MM.1S (cell line): ENCODE measurements around the gene UNC5A.

Source experiments
- DNase-seq: peaks from one replicate; pipeline ENCODE4 v3.0.0-alpha.2; 2015
- H2AFZ ChIP-seq: fragments of 300-600 bp; sonication (generic); 2 replicates; pipeline ENCODE4 v1.6.0; 2016; ENCODE audit warnings: antibody characterized with exemption, low read length
- H3F3A ChIP-seq: fragments of 300-600 bp; sonication (generic); 2 replicates; pipeline ENCODE4 v1.6.1; 2016; ENCODE audit warnings: mild to moderate bottlenecking, antibody characterized with exemption, low read length, moderate library complexity, mixed read lengths; ENCODE audit not compliant: insufficient read depth
- H3K27ac ChIP-seq: fragments of 300-600 bp; sonication (generic); 2 replicates; pipeline ENCODE4 v1.5.1; 2016; ENCODE audit warnings: mild to moderate bottlenecking, low read length
- H3K27me3 ChIP-seq: fragments of 300-600 bp; sonication (generic); replicated peaks from 2 replicates; pipeline ENCODE4 v1.6.0; 2016; ENCODE audit warnings: low read length; ENCODE audit not compliant: insufficient read depth
- H3K36me3 ChIP-seq: fragments of 300-600 bp; sonication (generic); replicated peaks from 2 replicates; pipeline ENCODE4 v1.6.1; 2016; ENCODE audit warnings: mild to moderate bottlenecking, low read length, mixed read lengths; ENCODE audit not compliant: insufficient read depth
- H3K4me1 ChIP-seq: fragments of 300-600 bp; sonication (generic); 2 replicates; pipeline ENCODE4 v1.6.1; 2016; ENCODE audit warnings: low read length, mixed read lengths
- H3K4me2 ChIP-seq: fragments of 300-600 bp; sonication (generic); 2 replicates; pipeline ENCODE4 v1.6.0; 2016; ENCODE audit warnings: low read depth, low read length
- H3K4me3 ChIP-seq: fragments of 300-600 bp; sonication (generic); 2 replicates; pipeline ENCODE4 v1.5.1; 2016; ENCODE audit warnings: low read length, mixed read lengths
- H3K79me2 ChIP-seq: fragments of 300-600 bp; sonication (generic); 2 replicates; pipeline ENCODE4 v1.6.1; 2016; ENCODE audit warnings: mixed run types, low read length, mixed read lengths
- H3K9ac ChIP-seq: fragments of 300-600 bp; sonication (generic); 2 replicates; pipeline ENCODE4 v1.6.1; 2016; ENCODE audit warnings: low read length, mixed read lengths
- H3K9me2 ChIP-seq: fragments of 300-600 bp; sonication (generic); replicated peaks from 2 replicates; pipeline ENCODE4 v1.6.1; 2016; ENCODE audit warnings: mild to moderate bottlenecking, low read length, mixed read lengths; ENCODE audit not compliant: insufficient read depth
- H3K9me3 ChIP-seq: fragments of 300-600 bp; sonication (generic); replicated peaks from 2 replicates; pipeline ENCODE4 v1.6.1; 2016; ENCODE audit warnings: mild to moderate bottlenecking, low read length, mixed read lengths; ENCODE audit not compliant: insufficient read depth
- H4K20me1 ChIP-seq: fragments of 300-600 bp; sonication (generic); 2 replicates; pipeline ENCODE4 v1.6.1; 2016; ENCODE audit warnings: mild to moderate bottlenecking, low read length, moderate library complexity, mixed read lengths; ENCODE audit not compliant: insufficient read depth
- EZH2 ChIP-seq: fragments of 300-600 bp; sonication (generic); optimal IDR thresholded peaks from 2 replicates; pipeline ENCODE3; 2017; ENCODE audit warnings: low read depth, mild to moderate bottlenecking, antibody characterized with exemption, low read length, mixed read lengths
- EZH2phosphoT487 ChIP-seq: fragments of 300-600 bp; sonication (generic); IDR thresholded peaks from 2 replicates; pipeline ENCODE4 v1.6.1; 2018; ENCODE audit warnings: antibody characterized with exemption, low read length
- TF ChIP-seq, protein P1 (sequence below): fragments of 300-600 bp; sonication (generic); IDR thresholded peaks from 2 replicates; pipeline ENCODE4 v1.5.1; 2016; ENCODE audit warnings: antibody characterized with exemption, low read length, mixed read lengths

The UNC5A gene

GRCh38 chr5:176829320-176829719 is 19.0 kb downstream of the UNC5A start:
- H3K36me3 ChIP-seq, result no peaks in the 10 kb centered on the region
- H3K27me3 ChIP-seq, result peaks cover 50% of the 10 kb centered on the region

DNA sequence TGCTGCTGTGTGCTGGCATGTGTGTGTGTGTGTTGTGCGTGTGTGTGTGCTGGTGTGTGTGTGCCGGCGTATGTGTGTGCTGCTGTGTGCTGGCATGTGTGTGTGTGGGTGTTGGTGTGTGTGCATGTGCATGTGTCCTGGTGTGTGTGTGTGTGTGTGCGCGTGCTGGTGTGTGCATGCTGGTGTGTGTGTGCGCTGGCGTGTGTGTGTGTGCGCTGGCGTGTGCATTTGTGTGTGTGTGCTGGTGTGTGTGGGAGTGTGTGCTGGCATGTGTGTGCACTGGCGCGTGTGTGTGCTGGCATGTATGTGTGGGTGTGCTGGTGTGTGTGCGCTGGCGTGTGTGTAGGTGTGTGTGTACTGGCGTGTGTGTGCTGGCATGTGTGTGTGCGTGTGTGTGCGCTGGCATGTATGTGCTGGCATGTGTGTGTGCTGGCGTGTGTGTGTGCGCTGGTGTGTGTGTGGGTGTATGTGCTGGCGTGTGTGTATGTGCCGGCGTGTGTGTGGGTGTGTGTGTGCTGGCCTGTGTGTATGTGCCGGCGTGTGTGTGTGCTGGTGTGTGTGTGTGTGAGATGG is 20.1 kb downstream of the UNC5A start:
- H3F3A ChIP-seq, result no peaks in the 10 kb centered on the region
- H3K79me2 ChIP-seq, result no peaks in the 10 kb centered on the region
- TF ChIP-seq, protein P1, sequence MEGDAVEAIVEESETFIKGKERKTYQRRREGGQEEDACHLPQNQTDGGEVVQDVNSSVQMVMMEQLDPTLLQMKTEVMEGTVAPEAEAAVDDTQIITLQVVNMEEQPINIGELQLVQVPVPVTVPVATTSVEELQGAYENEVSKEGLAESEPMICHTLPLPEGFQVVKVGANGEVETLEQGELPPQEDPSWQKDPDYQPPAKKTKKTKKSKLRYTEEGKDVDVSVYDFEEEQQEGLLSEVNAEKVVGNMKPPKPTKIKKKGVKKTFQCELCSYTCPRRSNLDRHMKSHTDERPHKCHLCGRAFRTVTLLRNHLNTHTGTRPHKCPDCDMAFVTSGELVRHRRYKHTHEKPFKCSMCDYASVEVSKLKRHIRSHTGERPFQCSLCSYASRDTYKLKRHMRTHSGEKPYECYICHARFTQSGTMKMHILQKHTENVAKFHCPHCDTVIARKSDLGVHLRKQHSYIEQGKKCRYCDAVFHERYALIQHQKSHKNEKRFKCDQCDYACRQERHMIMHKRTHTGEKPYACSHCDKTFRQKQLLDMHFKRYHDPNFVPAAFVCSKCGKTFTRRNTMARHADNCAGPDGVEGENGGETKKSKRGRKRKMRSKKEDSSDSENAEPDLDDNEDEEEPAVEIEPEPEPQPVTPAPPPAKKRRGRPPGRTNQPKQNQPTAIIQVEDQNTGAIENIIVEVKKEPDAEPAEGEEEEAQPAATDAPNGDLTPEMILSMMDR, result no peak
- TF ChIP-seq EZH2 (no peak), EZH2phosphoT487 (no peak)
- H3K27ac ChIP-seq, result no peak overlapping the region
- no peak overlapping the region for H3K9ac ChIP-seq
- no peak overlapping the region for H3K4me2 ChIP-seq
- H3K9me3 ChIP-seq, result no peaks in the 10 kb centered on the region
- H2AFZ ChIP-seq, result no peak overlapping the region
- no peak for DNase-seq
- no peaks in the 10 kb centered on the region for H3K9me2 ChIP-seq
- H3K4me1 ChIP-seq, result no peaks in the 10 kb centered on the region
- no peak overlapping the region for H3K4me3 ChIP-seq
- H3K36me3 ChIP-seq, result no peaks in the 10 kb centered on the region
- peaks cover 50% of the 10 kb centered on the region for H3K27me3 ChIP-seq
- no peaks in the 10 kb centered on the region for H4K20me1 ChIP-seq

More at GRCh38 chr5:176829320-176829719, 19.0 kb downstream of the UNC5A start:
- H3K4me2 ChIP-seq, result no peak overlapping the region
- no peaks in the 10 kb centered on the region for H3K9me3 ChIP-seq
- DNase-seq, result no peak
- no peak overlapping the region for H3K4me3 ChIP-seq
- H4K20me1 ChIP-seq, result no peaks in the 10 kb centered on the region
- H3K79me2 ChIP-seq, result no peaks in the 10 kb centered on the region
- H3K9me2 ChIP-seq, result no peaks in the 10 kb centered on the region
- H3F3A ChIP-seq, result no peaks in the 10 kb centered on the region
- TF ChIP-seq EZH2phosphoT487 (no peak), EZH2 (no peak)
- TF ChIP-seq, protein P1, result no peak
- no peak overlapping the region for H2AFZ ChIP-seq
- H3K4me1 ChIP-seq, result no peaks in the 10 kb centered on the region
- no peak overlapping the region for H3K27ac ChIP-seq
- no peak overlapping the region for H3K9ac ChIP-seq

DNA sequence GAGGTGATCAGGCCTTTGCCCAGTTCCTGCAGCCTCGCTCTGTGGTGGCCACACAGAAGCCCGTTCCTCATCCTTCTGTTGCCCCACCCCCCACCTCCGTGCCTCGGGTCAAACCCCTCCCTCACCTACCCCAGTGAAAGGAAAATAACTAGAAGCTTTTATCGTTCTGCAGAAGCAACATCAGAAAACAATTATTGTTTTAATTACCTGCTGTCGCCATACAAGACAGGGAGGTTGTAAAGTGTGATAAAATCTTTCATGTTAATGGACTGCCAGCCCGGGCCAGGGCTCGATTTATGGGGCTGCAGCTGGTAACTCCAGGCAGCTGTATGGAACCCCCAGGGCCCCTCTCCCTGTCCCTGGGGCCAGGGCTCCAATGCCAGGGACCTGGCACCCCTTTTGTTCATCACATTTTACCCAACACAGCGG is 20.6 kb downstream of the UNC5A start:
- H4K20me1 ChIP-seq, result no peaks in the 10 kb centered on the region
- DNase-seq, result no peak
- H3K27ac ChIP-seq, result no peak overlapping the region
- H3K36me3 ChIP-seq, result no peaks in the 10 kb centered on the region
- peaks cover 51% of the 10 kb centered on the region for H3K27me3 ChIP-seq
- H3K79me2 ChIP-seq, result no peaks in the 10 kb centered on the region
- H3K9me2 ChIP-seq, result no peaks in the 10 kb centered on the region
- H2AFZ ChIP-seq, result no peak overlapping the region
- H3K4me3 ChIP-seq, result no peak overlapping the region
- no peak overlapping the region for H3K4me2 ChIP-seq
- no peaks in the 10 kb centered on the region for H3K4me1 ChIP-seq
- no peaks in the 10 kb centered on the region for H3F3A ChIP-seq
- TF ChIP-seq EZH2, result no peak
- no peak for TF ChIP-seq EZH2phosphoT487
- TF ChIP-seq, protein P1, result no peak
- H3K9ac ChIP-seq, result no peak overlapping the region
- H3K9me3 ChIP-seq, result no peaks in the 10 kb centered on the region
